ENCODE results near the gene DLGAP5.

DLGAP5 gene

DNA sequence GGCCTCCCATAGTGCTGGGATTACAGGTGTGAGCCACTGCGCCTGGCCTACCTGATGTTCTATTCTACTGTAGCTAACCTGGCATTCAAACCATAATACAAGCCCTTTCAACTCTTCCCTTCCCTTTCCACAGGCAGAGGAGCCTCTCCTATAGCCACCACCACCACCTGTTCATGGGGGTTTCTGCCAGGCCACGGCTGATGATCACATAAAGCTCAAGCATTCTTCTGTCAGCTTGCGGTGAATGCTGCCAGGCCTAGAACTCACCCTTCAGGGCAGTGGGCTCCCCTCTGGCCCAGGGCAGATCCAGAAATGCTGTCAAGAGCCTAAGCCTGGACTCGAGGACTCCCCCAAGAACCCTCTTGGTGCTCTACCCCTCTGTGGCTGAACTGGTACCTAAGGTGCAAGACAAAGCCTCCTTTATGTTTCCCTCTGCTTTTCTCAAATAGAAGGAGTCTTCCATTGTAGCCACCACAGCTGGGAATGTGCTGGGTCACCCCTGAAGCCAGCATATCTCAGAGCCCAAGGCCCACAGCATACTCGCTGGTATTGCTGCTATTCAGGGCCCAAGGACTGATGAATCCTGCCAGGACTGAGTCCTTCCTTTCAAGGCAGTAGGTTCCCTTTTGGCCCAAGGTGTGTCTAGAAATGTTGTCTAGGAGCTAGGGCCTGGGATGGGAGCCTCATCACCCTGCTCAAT lies 3.4 kb upstream of the DLGAP5 start:
- H3K9ac ChIP-seq (ENCODE audit: low read length) = no peak overlapping the region
- H3K27ac ChIP-seq (ENCODE audit: low read depth, low read length) = no peak overlapping the region
- no peak overlapping the region for H2BK120ac ChIP-seq (ENCODE audit: low read depth, low read length)
- H3K4me2 ChIP-seq (ENCODE audit: low read length) = no peak overlapping the region
- H2AK5ac ChIP-seq (ENCODE audit: low read length) = no peak overlapping the region
- H4K5ac ChIP-seq (ENCODE audit: low read length) = no peak overlapping the region
- no peak overlapping the region for H4K8ac ChIP-seq (ENCODE audit: low read depth, low read length)
- H3K4me1 ChIP-seq (ENCODE audit: control insufficient read depth, low read depth, low read length) = no peaks in the 10 kb centered on the region
- H2BK15ac ChIP-seq (replicated peaks; ENCODE audit: low read depth) = no peak overlapping the region
- no peak overlapping the region for H3K18ac ChIP-seq (ENCODE audit: low read length)
- WGBS (ENCODE audit: extremely low coverage, insufficient coverage, low lambda C conversion rate) = no CpG with 5 or more reads among the region's 5 CpGs
- no peak for DNase-seq
- peaks cover 12% of the 10 kb centered on the region for H3K79me2 ChIP-seq (ENCODE audit: control insufficient read depth, insufficient read depth, low read length)
- H3K4ac ChIP-seq (ENCODE audit: low read depth, low read length) = no peak overlapping the region
- H3K4me3 ChIP-seq (ENCODE audit: low read length) = no peak overlapping the region
- H3K56ac ChIP-seq (ENCODE audit: low read length) = no peak overlapping the region
- no peaks in the 10 kb centered on the region for H3K27me3 ChIP-seq (ENCODE audit: insufficient read depth, low read length, poor library complexity)
- peaks cover 2% of the 10 kb centered on the region for H3K79me1 ChIP-seq (ENCODE audit: low read length)
- no peak overlapping the region for H2BK5ac ChIP-seq (ENCODE audit: low read length)
- no peaks in the 10 kb centered on the region for H3K36me3 ChIP-seq (ENCODE audit: control insufficient read depth, insufficient read depth, low read length)
- no peak overlapping the region for H3K23ac ChIP-seq (ENCODE audit: low read length)

DNA sequence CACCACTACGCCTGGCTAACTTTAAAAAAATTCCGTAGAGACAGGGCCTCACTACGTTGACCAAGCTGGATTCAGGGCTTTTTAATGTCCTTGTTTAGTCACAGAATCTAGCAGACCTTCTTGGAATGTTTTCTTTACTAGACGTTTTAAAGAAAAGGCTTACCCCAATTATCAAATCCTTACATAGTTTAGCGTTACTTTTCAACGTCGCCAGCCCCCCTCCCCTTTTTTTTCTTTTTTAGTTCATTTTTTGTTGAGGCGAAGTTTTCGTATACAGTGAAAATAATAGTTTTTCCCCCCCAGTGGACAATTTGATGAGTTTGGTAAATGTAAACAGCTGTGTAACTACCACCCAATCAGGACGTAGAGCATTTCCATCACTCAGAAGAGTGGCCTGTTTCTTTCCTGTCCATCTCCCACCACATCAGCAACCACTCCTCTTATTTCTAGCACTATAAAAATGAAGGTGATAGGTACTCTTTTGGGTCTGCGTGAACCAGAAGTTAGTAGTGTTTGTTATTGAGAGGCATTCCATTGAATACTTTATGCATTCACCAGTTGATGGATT lies 753 bp upstream of the DLGAP5 start:
- no peak overlapping the region for H2AK5ac ChIP-seq (ENCODE audit: low read length)
- no peak overlapping the region for H3K18ac ChIP-seq (ENCODE audit: low read length)
- H3K23ac ChIP-seq (ENCODE audit: low read length) = no peak overlapping the region
- H4K8ac ChIP-seq (ENCODE audit: low read depth, low read length) = no peak overlapping the region
- H2BK120ac ChIP-seq (ENCODE audit: low read depth, low read length) = no peak overlapping the region
- peak overlapping the region; percentile 67 for H3K9ac ChIP-seq (ENCODE audit: low read length)
- peaks cover 5% of the 10 kb centered on the region for H3K4me1 ChIP-seq (ENCODE audit: control insufficient read depth, low read depth, low read length)
- no peak overlapping the region for H2BK5ac ChIP-seq (ENCODE audit: low read length)
- H3K79me2 ChIP-seq (ENCODE audit: control insufficient read depth, insufficient read depth, low read length) = peaks cover 32% of the 10 kb centered on the region
- H3K56ac ChIP-seq (ENCODE audit: low read length) = peak overlapping the region; percentile 75
- peak overlapping the region; percentile 26 for H3K4me3 ChIP-seq (ENCODE audit: low read length)
- peaks cover 4% of the 10 kb centered on the region for H3K79me1 ChIP-seq (ENCODE audit: low read length)
- no peak overlapping the region for H3K27ac ChIP-seq (ENCODE audit: low read depth, low read length)
- no peak overlapping the region for H4K5ac ChIP-seq (ENCODE audit: low read length)
- no peaks in the 10 kb centered on the region for H3K27me3 ChIP-seq (ENCODE audit: insufficient read depth, low read length, poor library complexity)
- H3K4me2 ChIP-seq (ENCODE audit: low read length) = peak overlapping the region; percentile 7
- no peaks in the 10 kb centered on the region for H3K36me3 ChIP-seq (ENCODE audit: control insufficient read depth, insufficient read depth, low read length)
- no peak for DNase-seq
- no peak overlapping the region for H2BK15ac ChIP-seq (replicated peaks; ENCODE audit: low read depth)
- no peak overlapping the region for H3K4ac ChIP-seq (ENCODE audit: low read depth, low read length)
- WGBS (ENCODE audit: extremely low coverage, insufficient coverage, low lambda C conversion rate) = no CpG with 5 or more reads among the region's 11 CpGs

DNA sequence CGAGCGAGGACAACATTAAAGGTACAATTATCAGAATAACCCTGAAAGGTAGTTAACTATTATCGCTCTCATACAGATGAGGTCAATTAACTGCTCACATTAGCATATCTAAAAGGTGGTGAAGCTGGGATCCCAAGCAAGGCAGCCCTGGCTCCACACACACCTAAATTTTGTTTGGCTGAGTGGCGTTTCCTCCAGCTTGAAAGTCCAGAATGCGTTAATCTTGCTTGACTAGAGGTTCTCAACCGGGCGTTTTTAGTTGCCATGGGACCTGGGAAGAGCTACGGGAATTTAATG lies 531 bp downstream of the DLGAP5 start:
- peak overlapping the region; percentile 68 for H2BK120ac ChIP-seq (ENCODE audit: low read depth, low read length)
- peak overlapping the region; percentile 93 for H3K4me3 ChIP-seq (ENCODE audit: low read length)
- peak overlapping the region; percentile 92 for H3K18ac ChIP-seq (ENCODE audit: low read length)
- peak overlapping the region; percentile 91 for H3K23ac ChIP-seq (ENCODE audit: low read length)
- H3K56ac ChIP-seq (ENCODE audit: low read length) = peak overlapping the region; percentile 99
- peaks cover 4% of the 10 kb centered on the region for H3K79me1 ChIP-seq (ENCODE audit: low read length)
- H3K4ac ChIP-seq (ENCODE audit: low read depth, low read length) = peak overlapping the region; percentile 84
- peak overlapping the region; percentile 83 for H3K4me2 ChIP-seq (ENCODE audit: low read length)
- peak overlapping the region; percentile 73 for H3K27ac ChIP-seq (ENCODE audit: low read depth, low read length)
- H3K27me3 ChIP-seq (ENCODE audit: insufficient read depth, low read length, poor library complexity) = no peaks in the 10 kb centered on the region
- H4K8ac ChIP-seq (ENCODE audit: low read depth, low read length) = no peak overlapping the region
- peaks cover 36% of the 10 kb centered on the region for H3K79me2 ChIP-seq (ENCODE audit: control insufficient read depth, insufficient read depth, low read length)
- no peaks in the 10 kb centered on the region for H3K36me3 ChIP-seq (ENCODE audit: control insufficient read depth, insufficient read depth, low read length)
- peaks cover 5% of the 10 kb centered on the region for H3K4me1 ChIP-seq (ENCODE audit: control insufficient read depth, low read depth, low read length)
- H2AK5ac ChIP-seq (ENCODE audit: low read length) = peak overlapping the region; percentile 38
- H4K5ac ChIP-seq (ENCODE audit: low read length) = no peak overlapping the region
- H2BK15ac ChIP-seq (replicated peaks; ENCODE audit: low read depth) = no peak overlapping the region
- WGBS (ENCODE audit: extremely low coverage, insufficient coverage, low lambda C conversion rate) = no CpG with 5 or more reads among the region's 8 CpGs
- no peak for DNase-seq
- peak overlapping the region; percentile 97 for H2BK5ac ChIP-seq (ENCODE audit: low read length)
- H3K9ac ChIP-seq (ENCODE audit: low read length) = peak overlapping the region; percentile 95

GRCh38 chr14:55188686-55189295 lies 2.6 kb downstream of the DLGAP5 start:
- DNase-seq = no peak
- Histone ChIP-seq H3K56ac (ENCODE audit: low read length) (no peak overlapping the region), H3K36me3 (ENCODE audit: control insufficient read depth, insufficient read depth, low read length) (no peaks in the 10 kb centered on the region), H3K79me2 (ENCODE audit: control insufficient read depth, insufficient read depth, low read length) (peaks cover 40% of the 10 kb centered on the region), H3K4me3 (ENCODE audit: low read length) (no peak overlapping the region), H3K27ac (ENCODE audit: low read depth, low read length) (no peak overlapping the region), H4K5ac (ENCODE audit: low read length) (no peak overlapping the region), H2BK120ac (ENCODE audit: low read depth, low read length) (no peak overlapping the region), H3K4me2 (ENCODE audit: low read length) (no peak overlapping the region), H3K9ac (ENCODE audit: low read length) (no peak overlapping the region), H3K4me1 (ENCODE audit: control insufficient read depth, low read depth, low read length) (peaks cover 5% of the 10 kb centered on the region), H2BK5ac (ENCODE audit: low read length) (no peak overlapping the region), H2AK5ac (ENCODE audit: low read length) (no peak overlapping the region), H3K18ac (ENCODE audit: low read length) (no peak overlapping the region), H3K27me3 (ENCODE audit: insufficient read depth, low read length, poor library complexity) (no peaks in the 10 kb centered on the region), H3K4ac (ENCODE audit: low read depth, low read length) (no peak overlapping the region), H4K8ac (ENCODE audit: low read depth, low read length) (no peak overlapping the region), H2BK15ac (replicated peaks; ENCODE audit: low read depth) (no peak overlapping the region), H3K79me1 (ENCODE audit: low read length) (peaks cover 7% of the 10 kb centered on the region), H3K23ac (ENCODE audit: low read length) (no peak overlapping the region)
- no CpG with 5 or more reads among the region's 4 CpGs for WGBS (ENCODE audit: extremely low coverage, insufficient coverage, low lambda C conversion rate)

DNA sequence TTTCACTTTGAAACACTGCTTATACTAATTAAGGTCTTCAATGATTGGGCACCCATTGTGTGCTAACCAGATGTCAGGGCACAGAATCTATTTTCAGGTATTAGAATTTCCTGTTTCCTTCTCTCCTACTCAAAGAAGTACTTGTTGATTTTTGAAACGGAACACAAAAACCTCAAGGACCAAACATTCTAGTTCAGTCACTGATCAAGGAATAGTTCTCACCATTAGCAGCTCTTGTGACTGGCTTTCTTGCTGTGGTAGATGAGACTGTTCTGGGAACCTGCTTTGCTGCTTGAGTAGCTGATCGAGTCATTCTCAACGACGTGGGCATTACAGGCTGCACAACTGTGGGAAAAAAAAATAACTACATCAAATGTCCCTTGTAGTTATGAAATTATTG lies 11.0 kb downstream of the DLGAP5 start:
- Histone ChIP-seq H3K56ac (ENCODE audit: low read length) (no peak overlapping the region), H3K36me3 (ENCODE audit: control insufficient read depth, insufficient read depth, low read length) (peaks cover 5% of the 10 kb centered on the region), H3K4ac (ENCODE audit: low read depth, low read length) (no peak overlapping the region), H3K4me1 (ENCODE audit: control insufficient read depth, low read depth, low read length) (no peaks in the 10 kb centered on the region), H3K79me2 (ENCODE audit: control insufficient read depth, insufficient read depth, low read length) (peaks cover 4% of the 10 kb centered on the region), H2AK5ac (ENCODE audit: low read length) (no peak overlapping the region), H3K79me1 (ENCODE audit: low read length) (peaks cover 5% of the 10 kb centered on the region), H4K5ac (ENCODE audit: low read length) (no peak overlapping the region), H3K18ac (ENCODE audit: low read length) (no peak overlapping the region), H3K4me3 (ENCODE audit: low read length) (no peak overlapping the region), H2BK120ac (ENCODE audit: low read depth, low read length) (no peak overlapping the region), H3K23ac (ENCODE audit: low read length) (no peak overlapping the region), H3K9ac (ENCODE audit: low read length) (no peak overlapping the region), H2BK5ac (ENCODE audit: low read length) (no peak overlapping the region), H3K27me3 (ENCODE audit: insufficient read depth, low read length, poor library complexity) (no peaks in the 10 kb centered on the region), H3K4me2 (ENCODE audit: low read length) (no peak overlapping the region), H2BK15ac (replicated peaks; ENCODE audit: low read depth) (no peak overlapping the region), H3K27ac (ENCODE audit: low read depth, low read length) (no peak overlapping the region), H4K8ac (ENCODE audit: low read depth, low read length) (no peak overlapping the region)
- WGBS (ENCODE audit: extremely low coverage, insufficient coverage, low lambda C conversion rate) = no CpG with 5 or more reads among the region's 4 CpGs
- no peak for DNase-seq

All from mesendoderm (in vitro differentiated cells).